Activated T-helper 2 cell treated with anti-CD3 and anti-CD28 coated beads, Interferon-gamma antibody, Interleukin-2, Interleukin-4, amounts not matched to agents 10 μg/mL and 5 μg/mL and 100 μg/mL, durations not matched to agents 14 hours and 24 hours and 36 hours (primary cell): Measurements from ENCODE around the gene PDE8B. TPM values are rescaled to one million over a fixed set of nuclear protein-coding genes. Genes with fewer than 3 reads are reported as not detected.

Experiments used
- DNase-seq: peaks from one replicate; pipeline ENCODE4 v3.0.0; 2021; ENCODE audit warnings: low spot score
- H3K27ac Mint-ChIP-seq: one replicate; pipeline ENCODE4 v1.8.0; 2021; ENCODE audit warnings: mixed read lengths
- H3K27me3 Mint-ChIP-seq: one replicate; pipeline ENCODE4 v1.8.0; 2021; ENCODE audit warnings: low read depth, mixed read lengths
- H3K36me3 Mint-ChIP-seq: one replicate; pipeline ENCODE4 v1.8.0; 2021; ENCODE audit warnings: low read depth, mixed read lengths
- H3K4me1 Mint-ChIP-seq: one replicate; pipeline ENCODE4 v1.8.0; 2021; ENCODE audit warnings: low read depth, mixed read lengths
- H3K4me3 Mint-ChIP-seq: one replicate; pipeline ENCODE4 v1.8.0; 2021; ENCODE audit warnings: low read depth, mild to moderate bottlenecking, moderate library complexity, mixed read lengths
- H3K9me3 Mint-ChIP-seq: one replicate; pipeline ENCODE4 v1.8.0; 2021; ENCODE audit warnings: mixed read lengths
- intact Hi-C: fragments of 100-400 bp; cut with micrococcal nuclease; formaldehyde crosslinking; loops from one replicate; pipeline ENCODE4 v1.15.1; 2023
- total RNA-seq: library from RNA; stranded (reverse); gene quantifications from 2 replicates; pipeline ENCODE4 v1.2.3, GENCODE V29; 2022

The PDE8B gene
- total RNA-seq, 1 donor from 2014 or later = 0.05 TPM

- Mint-ChIP-seq H3K27ac (no peak overlapping the region), H3K36me3 (no peaks in the 10 kb centered on the region), H3K27me3 (peaks cover 33% of the 10 kb centered on the region), H3K9me3 (no peaks in the 10 kb centered on the region), H3K4me1 (no peaks in the 10 kb centered on the region), H3K4me3 (no peak overlapping the region)
- no peak for DNase-seq
- intact Hi-C loops = no loop called here
Observed at GRCh38 chr5:77177576-77177975, 32.9 kb upstream of the PDE8B start.

DNA sequence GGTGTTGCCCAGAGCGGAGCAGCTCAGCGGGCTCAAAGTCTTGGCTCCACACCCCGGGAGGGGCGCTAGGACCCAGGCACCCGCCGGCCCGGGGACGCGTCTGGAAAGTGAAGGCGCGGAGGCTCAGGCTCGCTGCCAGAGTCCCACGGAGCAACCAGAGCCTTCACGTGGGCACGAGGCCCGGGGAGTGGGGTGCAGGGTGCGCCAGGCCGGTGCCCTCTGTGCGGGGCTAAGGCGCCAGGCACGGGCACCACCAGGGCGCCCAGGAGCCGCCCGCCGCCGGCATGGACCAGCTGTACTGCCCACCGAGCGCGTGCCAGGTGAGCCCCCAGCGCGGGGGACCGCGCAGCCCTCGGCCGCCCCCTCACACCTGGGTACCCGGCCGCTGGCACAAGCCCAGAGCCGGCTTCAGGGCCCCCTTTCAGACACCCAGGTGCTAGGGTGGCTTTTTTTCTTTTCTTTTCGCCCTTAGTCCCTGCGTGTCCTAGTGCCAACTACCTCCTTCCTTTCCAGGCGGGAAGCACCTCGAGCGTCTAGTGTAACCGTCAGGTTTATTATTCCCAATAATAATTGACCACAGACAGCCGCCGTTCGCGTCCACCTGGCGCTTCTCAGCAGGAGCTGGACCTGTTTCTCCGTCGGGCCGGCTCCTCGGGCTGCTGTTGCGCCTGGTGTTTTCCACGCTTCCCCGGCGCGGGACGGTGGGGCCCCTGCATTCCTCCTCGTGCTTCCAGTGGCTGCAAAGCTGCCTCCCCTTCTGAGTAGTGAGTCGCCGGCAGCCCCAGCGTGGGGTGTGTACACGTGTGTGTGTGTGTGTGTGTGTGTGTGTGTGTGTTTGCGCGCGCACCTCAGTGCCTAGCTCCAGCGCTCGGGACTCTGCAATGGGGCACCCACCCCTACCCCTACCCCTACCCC is 30.1 kb upstream of the PDE8B start:
- peaks cover 48% of the 10 kb centered on the region for H3K27me3 Mint-ChIP-seq
- H3K4me1 Mint-ChIP-seq = no peaks in the 10 kb centered on the region
- H3K36me3 Mint-ChIP-seq = no peaks in the 10 kb centered on the region
- intact Hi-C loops = no loop called here
- no peak overlapping the region for H3K27ac Mint-ChIP-seq
- DNase-seq = no peak
- no peaks in the 10 kb centered on the region for H3K9me3 Mint-ChIP-seq
- H3K4me3 Mint-ChIP-seq = peak overlapping the region; percentile 8

DNA sequence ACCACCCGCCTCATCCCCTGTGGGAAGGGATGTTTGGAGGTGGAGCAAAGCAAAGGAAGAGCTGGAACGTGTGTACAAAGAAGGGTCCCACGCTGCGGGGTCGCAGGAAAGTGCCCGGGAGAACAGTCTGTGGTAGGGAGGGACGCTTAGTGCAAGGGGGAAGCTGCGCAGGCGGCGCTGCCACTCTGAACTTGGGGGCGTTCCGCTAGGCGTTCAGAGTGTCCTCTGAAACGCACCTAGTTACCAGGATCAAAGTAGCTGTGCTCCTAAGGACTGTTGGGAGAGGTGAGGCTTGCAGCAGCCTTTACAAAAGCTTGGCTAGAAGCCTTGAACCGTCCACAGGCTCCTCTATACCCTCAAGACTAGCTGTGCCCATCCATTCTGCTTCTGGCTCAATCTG is 29.3 kb upstream of the PDE8B start:
- Mint-ChIP-seq H3K27ac (no peak overlapping the region), H3K9me3 (no peaks in the 10 kb centered on the region), H3K4me3 (no peak overlapping the region), H3K27me3 (peaks cover 48% of the 10 kb centered on the region), H3K36me3 (no peaks in the 10 kb centered on the region), H3K4me1 (no peaks in the 10 kb centered on the region)
- intact Hi-C loops = no loop called here
- DNase-seq = no peak

DNA sequence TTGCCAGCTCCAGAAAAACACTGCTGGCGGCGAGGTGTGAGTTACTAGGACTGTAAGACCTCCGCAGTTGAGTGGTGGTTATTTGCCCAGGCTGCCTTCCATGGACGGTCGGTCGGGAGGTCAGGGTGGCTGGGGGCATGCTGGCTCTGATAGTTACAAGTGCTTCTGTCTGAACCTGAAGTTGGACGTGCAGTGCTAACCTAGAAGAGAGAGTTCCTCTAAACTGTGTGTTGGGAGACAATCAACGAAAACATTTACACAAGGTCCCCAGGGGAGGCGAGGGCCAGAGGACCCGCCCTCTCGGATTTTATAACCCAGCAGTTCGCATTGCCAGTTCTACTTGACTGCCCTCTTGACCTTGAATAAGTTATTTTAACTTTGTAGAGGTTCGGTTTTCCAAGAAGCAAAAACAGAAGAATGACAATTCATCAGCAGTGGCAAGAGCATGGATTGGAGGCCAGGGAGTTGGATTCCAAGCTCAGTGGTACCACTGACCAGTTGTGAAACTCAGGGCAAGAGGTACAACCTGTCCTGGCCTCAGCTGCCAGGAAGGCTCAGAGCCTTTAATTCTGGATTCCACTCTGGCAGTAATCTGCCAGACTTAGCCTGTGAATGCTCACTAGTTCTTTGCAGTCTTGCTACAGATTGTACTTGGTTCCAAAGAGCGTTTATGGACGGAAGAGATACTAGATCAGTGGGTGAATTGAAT is 28.7 kb upstream of the PDE8B start:
- Mint-ChIP-seq H3K9me3 (no peaks in the 10 kb centered on the region), H3K27me3 (peaks cover 50% of the 10 kb centered on the region), H3K36me3 (no peaks in the 10 kb centered on the region), H3K27ac (no peak overlapping the region), H3K4me3 (no peak overlapping the region), H3K4me1 (no peaks in the 10 kb centered on the region)
- intact Hi-C loops = no loop called here
- DNase-seq = no peak

GRCh38 chr5:77182367-77182766 is 28.1 kb upstream of the PDE8B start:
- intact Hi-C loops = no loop called here
- H3K27ac Mint-ChIP-seq = no peak overlapping the region
- peaks cover 56% of the 10 kb centered on the region for H3K27me3 Mint-ChIP-seq
- H3K9me3 Mint-ChIP-seq = no peaks in the 10 kb centered on the region
- DNase-seq = no peak
- H3K4me1 Mint-ChIP-seq = no peaks in the 10 kb centered on the region
- H3K36me3 Mint-ChIP-seq = no peaks in the 10 kb centered on the region
- no peak overlapping the region for H3K4me3 Mint-ChIP-seq

DNA sequence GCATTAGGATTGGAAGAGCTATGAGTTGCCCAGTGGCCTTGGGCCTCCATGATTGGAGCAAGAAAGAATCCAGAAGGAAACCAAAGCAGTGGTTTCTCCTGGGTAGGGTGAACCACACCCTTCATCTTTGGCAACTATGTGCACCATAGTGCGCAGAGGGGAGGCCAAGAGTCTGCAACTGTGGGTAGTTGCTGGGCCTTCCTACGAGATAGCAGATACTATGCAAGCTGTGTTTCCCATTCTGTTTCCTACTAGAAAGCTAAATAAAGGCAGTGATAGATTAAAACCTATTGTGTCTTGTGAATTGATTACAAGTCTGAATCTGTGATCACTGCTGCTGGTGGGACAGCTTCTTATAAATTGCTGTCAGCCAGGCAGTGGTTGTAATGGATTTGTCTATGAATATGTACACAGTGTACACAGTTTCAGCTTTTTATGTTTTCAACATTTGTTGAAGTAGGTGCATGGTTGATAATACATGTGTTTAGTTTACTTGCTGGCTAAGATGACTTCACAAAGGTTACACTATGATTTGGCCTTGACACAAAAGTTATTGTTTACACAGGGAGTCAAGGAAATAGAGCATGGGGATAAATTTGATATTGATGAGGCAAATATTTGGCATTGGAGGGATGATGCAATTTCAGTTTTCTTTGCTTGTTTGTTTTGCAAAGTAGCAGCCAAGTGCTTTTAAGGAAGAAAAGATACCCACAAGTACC is 23.7 kb upstream of the PDE8B start:
- Mint-ChIP-seq H3K36me3 (no peaks in the 10 kb centered on the region), H3K27me3 (peaks cover 40% of the 10 kb centered on the region), H3K27ac (no peak overlapping the region), H3K9me3 (no peaks in the 10 kb centered on the region), H3K4me1 (no peaks in the 10 kb centered on the region), H3K4me3 (no peak overlapping the region)
- intact Hi-C loops = no loop called here
- no peak for DNase-seq

DNA sequence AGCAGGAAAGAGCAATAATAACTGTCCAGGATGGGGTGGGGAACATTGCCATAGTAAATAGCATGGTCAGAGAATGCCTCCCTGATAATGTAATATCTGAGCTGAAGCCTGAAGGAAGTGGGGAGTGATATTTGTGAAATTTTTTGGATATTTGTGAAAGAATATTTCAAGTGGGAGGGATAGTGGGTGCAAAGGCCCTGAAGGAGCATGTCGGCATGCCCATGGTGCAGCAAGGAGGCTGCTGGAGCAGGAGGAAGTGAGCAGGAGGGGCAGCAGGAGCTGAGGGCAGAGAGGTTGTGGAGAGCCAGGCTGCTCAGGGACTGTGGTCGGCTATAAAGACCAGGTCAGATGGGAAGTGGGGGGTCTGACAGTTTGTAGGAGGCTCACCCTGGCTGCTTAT is 21.1 kb upstream of the PDE8B start:
- H3K36me3 Mint-ChIP-seq = no peaks in the 10 kb centered on the region
- no peaks in the 10 kb centered on the region for H3K4me1 Mint-ChIP-seq
- H3K4me3 Mint-ChIP-seq = no peak overlapping the region
- H3K9me3 Mint-ChIP-seq = no peaks in the 10 kb centered on the region
- H3K27me3 Mint-ChIP-seq = peaks cover 25% of the 10 kb centered on the region
- no peak overlapping the region for H3K27ac Mint-ChIP-seq
- intact Hi-C loops = no loop called here
- DNase-seq = no peak

GRCh38 chr5:77192441-77193050 is 17.9 kb upstream of the PDE8B start:
- Mint-ChIP-seq H3K4me1 (no peaks in the 10 kb centered on the region), H3K9me3 (peaks cover 3% of the 10 kb centered on the region), H3K36me3 (no peaks in the 10 kb centered on the region), H3K27me3 (peaks cover 20% of the 10 kb centered on the region), H3K27ac (no peak overlapping the region), H3K4me3 (no peak overlapping the region)
- DNase-seq = no peak
- intact Hi-C loops = no loop called here

DNA sequence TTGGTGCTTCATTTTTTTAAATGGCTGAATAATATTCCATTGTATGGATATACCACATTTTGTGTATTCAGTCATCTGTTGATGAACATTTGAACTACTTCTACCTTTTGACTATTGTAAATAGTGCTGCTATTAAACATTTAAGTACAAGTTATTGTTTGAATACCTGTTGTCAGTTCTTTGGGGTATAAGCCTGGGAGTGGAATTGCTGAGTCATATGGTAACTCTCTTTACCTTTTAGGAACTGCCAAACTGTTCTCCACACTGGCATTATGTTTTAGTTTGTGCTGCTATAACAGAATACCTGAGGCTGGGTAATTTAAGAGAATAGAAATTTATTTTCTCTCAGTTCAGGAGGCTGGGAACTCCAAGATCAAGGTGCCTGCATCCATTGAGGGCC is 15.7 kb upstream of the PDE8B start:
- no peak overlapping the region for H3K4me3 Mint-ChIP-seq
- H3K27ac Mint-ChIP-seq = no peak overlapping the region
- DNase-seq = no peak
- intact Hi-C loops = no loop called here
- no peaks in the 10 kb centered on the region for H3K36me3 Mint-ChIP-seq
- peaks cover 17% of the 10 kb centered on the region for H3K27me3 Mint-ChIP-seq
- H3K4me1 Mint-ChIP-seq = no peaks in the 10 kb centered on the region
- peaks cover 13% of the 10 kb centered on the region for H3K9me3 Mint-ChIP-seq

- intact Hi-C loops = no loop called here
- Mint-ChIP-seq H3K27me3 (peaks cover 17% of the 10 kb centered on the region), H3K4me1 (no peaks in the 10 kb centered on the region), H3K9me3 (peaks cover 13% of the 10 kb centered on the region), H3K4me3 (no peak overlapping the region), H3K36me3 (no peaks in the 10 kb centered on the region), H3K27ac (no peak overlapping the region)
- no peak for DNase-seq
Observed at GRCh38 chr5:77197840-77198554, 12.5 kb upstream of the PDE8B start.

GRCh38 chr5:77200663-77201062 is 9.8 kb upstream of the PDE8B start:
- Mint-ChIP-seq H3K36me3 (no peaks in the 10 kb centered on the region), H3K9me3 (peaks cover 13% of the 10 kb centered on the region), H3K4me3 (no peak overlapping the region), H3K4me1 (peaks cover 8% of the 10 kb centered on the region), H3K27ac (no peak overlapping the region), H3K27me3 (peaks cover 13% of the 10 kb centered on the region)
- DNase-seq = no peak
- intact Hi-C loops = no loop called here

DNA sequence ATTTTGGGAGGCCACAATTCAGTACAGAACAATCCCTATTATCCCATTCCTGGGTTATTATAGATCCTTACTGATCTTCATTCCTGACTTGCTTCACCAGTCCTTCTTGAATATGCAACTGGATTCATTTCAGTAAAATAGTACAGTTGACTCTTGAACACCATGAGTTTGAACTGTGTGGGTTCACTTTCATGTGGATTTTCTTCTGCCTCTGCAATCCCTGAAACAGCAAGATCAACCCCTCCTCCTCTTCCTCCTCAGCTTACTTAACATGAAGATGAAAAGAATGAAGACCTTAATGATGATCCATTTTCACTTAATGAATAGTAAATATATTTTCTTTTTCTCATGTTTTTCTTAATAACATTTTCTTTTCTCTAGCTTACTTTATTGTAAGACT is 8.3 kb upstream of the PDE8B start:
- Mint-ChIP-seq H3K4me1 (peaks cover 8% of the 10 kb centered on the region), H3K27me3 (peaks cover 14% of the 10 kb centered on the region), H3K4me3 (no peak overlapping the region), H3K9me3 (peaks cover 13% of the 10 kb centered on the region), H3K27ac (no peak overlapping the region), H3K36me3 (no peaks in the 10 kb centered on the region)
- intact Hi-C loops = no loop called here
- no peak for DNase-seq
